Astrocyte (in vitro differentiated cells and primary cell): ENCODE measurements around the gene SLC6A13. TPM values are rescaled to one million over a fixed set of nuclear protein-coding genes. Genes with fewer than 3 reads are reported as not detected.

ENCODE experiments used
- DNase-seq: peaks from one replicate; pipeline ENCODE4 v3.0.0-alpha.2; 2010; ENCODE audit warnings: low read depth
- FAIRE-seq: peaks from 2 replicates; lab custom pipeline; 2011; peaks lifted over from hg19 to GRCh38; lab: Jason Lieb, UNC
- H2AFZ ChIP-seq: 2 replicates; pipeline ENCODE4 v1.6.0; 2012; ENCODE audit warnings: low read depth, low read length, inconsistent platforms
- H3K27ac ChIP-seq: 2 replicates; pipeline ENCODE4 v1.5.1; 2011; ENCODE audit warnings: low read depth, low read length, inconsistent platforms
- H3K27me3 ChIP-seq: 2 replicates; pipeline ENCODE4 v1.6.0; 2011; ENCODE audit warnings: low read length, inconsistent platforms; ENCODE audit not compliant: insufficient read depth
- H3K36me3 ChIP-seq: 2 replicates; pipeline ENCODE4 v1.5.1; 2011; ENCODE audit warnings: low read length, inconsistent platforms; ENCODE audit not compliant: insufficient read depth
- H3K4me1 ChIP-seq: 2 replicates; pipeline ENCODE4 v1.5.1; 2011; ENCODE audit warnings: low read length, inconsistent platforms; ENCODE audit not compliant: insufficient read depth
- H3K4me2 ChIP-seq: 2 replicates; pipeline ENCODE4 v1.6.0; 2012; ENCODE audit warnings: low read length, inconsistent platforms
- H3K4me3 ChIP-seq: 2 replicates; pipeline ENCODE4 v1.5.1; 2011; ENCODE audit warnings: low read depth, mild to moderate bottlenecking, low read length, inconsistent platforms; ENCODE audit not compliant: insufficient read depth
- H3K79me2 ChIP-seq: 2 replicates; pipeline ENCODE4 v1.6.0; 2012; ENCODE audit warnings: mild to moderate bottlenecking, low read length, inconsistent platforms; ENCODE audit not compliant: insufficient read depth
- H3K9ac ChIP-seq: 2 replicates; pipeline ENCODE4 v1.6.0; 2012; ENCODE audit warnings: mild to moderate bottlenecking, low read length, inconsistent platforms
- H3K9me3 ChIP-seq: 2 replicates; pipeline ENCODE4 v1.5.1; 2012; ENCODE audit warnings: low read depth, mild to moderate bottlenecking, low read length, inconsistent platforms; ENCODE audit not compliant: insufficient read depth
- H4K20me1 ChIP-seq: 2 replicates; pipeline ENCODE4 v1.6.0; 2012; ENCODE audit warnings: low read length, inconsistent platforms; ENCODE audit not compliant: insufficient read depth
- H3K27ac Mint-ChIP-seq: one replicate; pipeline ENCODE4 v1.8.0; 2021; ENCODE audit warnings: mild to moderate bottlenecking, mixed read lengths; ENCODE audit not compliant: unreplicated experiment
- H3K27me3 Mint-ChIP-seq: one replicate; pipeline ENCODE4 v1.8.0; 2021; ENCODE audit warnings: low read depth, mixed read lengths; ENCODE audit not compliant: unreplicated experiment
- H3K36me3 Mint-ChIP-seq: one replicate; pipeline ENCODE4 v1.8.0; 2021; ENCODE audit warnings: low read depth, mixed read lengths; ENCODE audit not compliant: unreplicated experiment
- H3K4me1 Mint-ChIP-seq: one replicate; pipeline ENCODE4 v1.8.0; 2021; ENCODE audit warnings: low read depth, mixed read lengths; ENCODE audit not compliant: unreplicated experiment
- H3K4me3 Mint-ChIP-seq: one replicate; pipeline ENCODE4 v1.8.0; 2021; ENCODE audit warnings: mild to moderate bottlenecking, moderate library complexity, mixed read lengths; ENCODE audit not compliant: unreplicated experiment
- H3K9me3 Mint-ChIP-seq: one replicate; pipeline ENCODE4 v1.8.0; 2021; ENCODE audit warnings: mild to moderate bottlenecking, mixed read lengths; ENCODE audit not compliant: unreplicated experiment
- EZH2 ChIP-seq: IDR thresholded peaks from 2 replicates; pipeline ENCODE4 v1.6.1; 2012; ENCODE audit warnings: mild to moderate bottlenecking, low read length, inconsistent platforms; ENCODE audit not compliant: insufficient read depth
- total RNA-seq: library from RNA; stranded (reverse); gene quantifications from 2 replicates; pipeline ENCODE4 v1.2.1, GENCODE V29; 2021
- TF ChIP-seq, protein P1 (sequence below): IDR thresholded peaks from 2 replicates; pipeline ENCODE4 v1.5.1; 2011; ENCODE audit warnings: low read depth, mild to moderate bottlenecking, inconsistent platforms, low read length, moderate library complexity; ENCODE audit not compliant: insufficient read depth

Gene SLC6A13
- total RNA-seq, 1 donor from 2014 or later = 2.6 TPM

DNA sequence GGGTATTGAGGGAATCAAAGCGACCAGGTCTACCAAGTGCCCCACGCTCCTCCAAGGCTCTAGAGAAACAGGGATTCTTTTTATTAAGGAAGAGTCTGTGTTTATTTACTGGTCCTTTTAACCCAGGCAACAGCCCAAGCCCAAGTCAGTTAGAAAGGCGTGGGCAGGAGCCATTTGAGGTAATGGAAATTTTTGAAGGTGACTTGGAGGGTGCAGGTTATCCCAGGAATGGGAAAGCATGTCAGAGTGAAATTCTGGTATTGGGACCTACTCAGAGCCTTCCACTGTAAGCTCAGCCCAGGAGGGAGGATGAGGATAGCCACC is 51.5 kb downstream of the SLC6A13 start:
- no peak overlapping the region for H3K4me3 ChIP-seq
- no peaks in the 10 kb centered on the region for H4K20me1 ChIP-seq
- DNase-seq (no peak), FAIRE-seq (no peak)
- H3K9me3 ChIP-seq = peaks cover 3% of the 10 kb centered on the region
- no peaks in the 10 kb centered on the region for H3K36me3 ChIP-seq
- Mint-ChIP-seq H3K9me3 (no peaks in the 10 kb centered on the region), H3K36me3 (peaks cover 10% of the 10 kb centered on the region), H3K4me1 (peaks cover 12% of the 10 kb centered on the region), H3K27ac (no peak overlapping the region), H3K4me3 (no peak overlapping the region), H3K27me3 (peaks cover 37% of the 10 kb centered on the region)
- no peaks in the 10 kb centered on the region for H3K79me2 ChIP-seq
- TF ChIP-seq EZH2 = no peak
- TF ChIP-seq, protein P1, sequence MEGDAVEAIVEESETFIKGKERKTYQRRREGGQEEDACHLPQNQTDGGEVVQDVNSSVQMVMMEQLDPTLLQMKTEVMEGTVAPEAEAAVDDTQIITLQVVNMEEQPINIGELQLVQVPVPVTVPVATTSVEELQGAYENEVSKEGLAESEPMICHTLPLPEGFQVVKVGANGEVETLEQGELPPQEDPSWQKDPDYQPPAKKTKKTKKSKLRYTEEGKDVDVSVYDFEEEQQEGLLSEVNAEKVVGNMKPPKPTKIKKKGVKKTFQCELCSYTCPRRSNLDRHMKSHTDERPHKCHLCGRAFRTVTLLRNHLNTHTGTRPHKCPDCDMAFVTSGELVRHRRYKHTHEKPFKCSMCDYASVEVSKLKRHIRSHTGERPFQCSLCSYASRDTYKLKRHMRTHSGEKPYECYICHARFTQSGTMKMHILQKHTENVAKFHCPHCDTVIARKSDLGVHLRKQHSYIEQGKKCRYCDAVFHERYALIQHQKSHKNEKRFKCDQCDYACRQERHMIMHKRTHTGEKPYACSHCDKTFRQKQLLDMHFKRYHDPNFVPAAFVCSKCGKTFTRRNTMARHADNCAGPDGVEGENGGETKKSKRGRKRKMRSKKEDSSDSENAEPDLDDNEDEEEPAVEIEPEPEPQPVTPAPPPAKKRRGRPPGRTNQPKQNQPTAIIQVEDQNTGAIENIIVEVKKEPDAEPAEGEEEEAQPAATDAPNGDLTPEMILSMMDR = no peak
- H3K4me2 ChIP-seq = no peak overlapping the region
- H3K9ac ChIP-seq = no peak overlapping the region
- peaks cover 28% of the 10 kb centered on the region for H3K27me3 ChIP-seq
- no peak overlapping the region for H3K27ac ChIP-seq
- H3K4me1 ChIP-seq = no peaks in the 10 kb centered on the region
- no peak overlapping the region for H2AFZ ChIP-seq

DNA sequence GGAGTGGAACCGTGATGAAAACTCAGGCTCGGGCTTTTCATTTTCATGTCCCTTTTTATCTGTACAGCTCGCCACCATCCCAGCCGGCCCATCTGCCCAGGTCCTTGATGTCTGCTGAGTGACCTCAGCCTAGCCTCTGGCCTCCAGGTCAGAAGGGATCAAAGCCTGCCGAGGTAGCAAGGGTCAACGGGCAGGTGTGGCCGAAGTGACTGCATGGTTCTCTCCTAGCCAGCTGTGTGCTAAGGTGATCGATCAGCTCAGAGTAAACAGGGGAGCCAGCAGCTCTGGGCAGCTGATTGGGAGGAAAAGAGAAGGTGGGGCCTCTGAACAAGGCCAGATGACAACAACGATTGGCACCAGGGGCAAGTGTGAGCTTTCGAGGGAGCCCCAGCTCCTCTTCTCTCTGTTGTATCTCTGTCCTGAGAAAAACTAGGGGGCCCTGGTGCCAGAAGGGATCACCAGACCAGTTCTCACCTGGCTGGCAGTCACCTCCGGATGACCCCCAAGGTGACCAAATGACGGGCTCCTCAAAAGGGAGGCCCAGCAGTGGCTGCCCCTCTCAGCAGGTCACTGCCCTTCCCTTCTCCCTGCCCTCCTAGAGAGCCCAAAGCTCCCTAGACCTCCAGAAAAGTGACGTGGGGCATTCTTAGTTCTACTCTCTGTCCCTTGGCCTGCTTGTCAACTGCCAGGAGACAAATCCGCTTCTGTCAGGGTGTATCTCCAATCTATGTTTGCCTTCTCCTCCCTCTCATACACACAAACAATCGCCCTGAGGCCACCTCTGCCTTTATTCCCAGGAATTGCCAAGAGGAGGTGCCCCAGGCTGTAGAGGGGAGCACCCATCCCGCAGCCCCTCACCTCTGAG is 52.1 kb downstream of the SLC6A13 start:
- Histone ChIP-seq H3K9ac (no peak overlapping the region), H3K79me2 (no peaks in the 10 kb centered on the region), H3K4me3 (no peak overlapping the region), H3K9me3 (peaks cover 3% of the 10 kb centered on the region), H3K27me3 (peaks cover 26% of the 10 kb centered on the region), H3K27ac (no peak overlapping the region), H3K36me3 (no peaks in the 10 kb centered on the region), H3K4me2 (no peak overlapping the region), H3K4me1 (no peaks in the 10 kb centered on the region), H2AFZ (no peak overlapping the region), H4K20me1 (no peaks in the 10 kb centered on the region)
- peaks cover 12% of the 10 kb centered on the region for H3K4me1 Mint-ChIP-seq
- no peaks in the 10 kb centered on the region for H3K9me3 Mint-ChIP-seq
- H3K27me3 Mint-ChIP-seq = peaks cover 42% of the 10 kb centered on the region
- peaks cover 10% of the 10 kb centered on the region for H3K36me3 Mint-ChIP-seq
- TF ChIP-seq, protein P1 = no peak
- no peak for TF ChIP-seq EZH2
- FAIRE-seq (no peak), DNase-seq (no peak)
- no peak overlapping the region for H3K4me3 Mint-ChIP-seq
- H3K27ac Mint-ChIP-seq = no peak overlapping the region

DNA sequence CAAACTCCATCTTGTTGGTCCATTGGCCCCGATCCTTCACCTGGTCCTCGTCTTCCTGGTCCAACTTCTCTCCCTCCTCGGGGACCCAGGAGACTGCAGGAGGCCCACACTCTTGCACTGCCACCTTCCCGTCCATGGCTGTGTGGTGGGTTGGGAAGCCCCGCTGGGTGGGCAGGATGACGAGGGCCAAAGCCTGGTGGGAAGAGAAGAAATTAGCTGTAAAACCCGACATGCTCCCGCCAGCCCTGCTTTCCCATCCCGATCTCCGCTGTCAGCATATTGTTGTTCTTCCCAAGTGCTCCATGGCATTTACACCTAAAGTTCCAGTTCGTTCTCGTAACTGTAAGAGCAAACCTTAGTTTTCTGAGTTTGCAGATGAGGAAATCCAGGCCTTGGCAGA is 52.8 kb downstream of the SLC6A13 start:
- H3K9me3 Mint-ChIP-seq = no peaks in the 10 kb centered on the region
- H3K4me1 Mint-ChIP-seq = peaks cover 12% of the 10 kb centered on the region
- H3K27ac Mint-ChIP-seq = no peak overlapping the region
- FAIRE-seq (no peak), DNase-seq (no peak)
- H3K4me1 ChIP-seq = no peaks in the 10 kb centered on the region
- H4K20me1 ChIP-seq = no peaks in the 10 kb centered on the region
- H3K9ac ChIP-seq = no peak overlapping the region
- no peak overlapping the region for H3K4me3 ChIP-seq
- H3K79me2 ChIP-seq = no peaks in the 10 kb centered on the region
- H3K27me3 ChIP-seq = peaks cover 29% of the 10 kb centered on the region
- H3K36me3 ChIP-seq = no peaks in the 10 kb centered on the region
- H3K9me3 ChIP-seq = peaks cover 3% of the 10 kb centered on the region
- peaks cover 10% of the 10 kb centered on the region for H3K36me3 Mint-ChIP-seq
- no peak overlapping the region for H3K4me3 Mint-ChIP-seq
- no peak overlapping the region for H3K27ac ChIP-seq
- TF ChIP-seq EZH2 = no peak
- TF ChIP-seq, protein P1 = no peak
- no peak overlapping the region for H3K4me2 ChIP-seq
- no peak overlapping the region for H2AFZ ChIP-seq
- peaks cover 47% of the 10 kb centered on the region for H3K27me3 Mint-ChIP-seq
